Measurements from ENCODE around the gene NLGN1. TPM values are rescaled to one million over a fixed set of nuclear protein-coding genes. Genes with fewer than 3 reads are reported as not detected.
"Not testable (repeated sequence)": the region's sequence is repeated elsewhere in the genome, so short reads cannot be mapped to it uniquely, and the experiment has no call there.

The NLGN1 gene
- total and polyA plus RNA-seq, 5 donors: 0.48 to 2.2 (median 0.97) TPM

- H3K27ac ChIP-seq (ENCODE audit: low read length); ATAC-seq; H3K27me3 ChIP-seq (ENCODE audit: control insufficient read depth, insufficient read depth); intact Hi-C loops (cut with DNase I); H3K4me1 ChIP-seq (ENCODE audit: control insufficient read depth, insufficient read depth, low read length); H3K4me3 ChIP-seq (ENCODE audit: low read length); H3K9me3 ChIP-seq (ENCODE audit: control insufficient read depth, low read length); DNase-seq: not testable (repeated sequence)
- 64% methylated on average over 3 of the region's 3 CpGs for WGBS
Measured at GRCh38 chr3:173594881-173595280, 197.3 kb downstream of the NLGN1 start.

GRCh38 chr3:173599673-173600072 is 202.1 kb downstream of the NLGN1 start:
- ATAC-seq: no peak
- no peak overlapping the region for H3K27ac ChIP-seq (ENCODE audit: low read length)
- no peak overlapping the region for H3K4me3 ChIP-seq (ENCODE audit: low read length)
- WGBS: 64% methylated on average over 2 of the region's 2 CpGs
- H3K9me3 ChIP-seq (ENCODE audit: control insufficient read depth, low read length): no peaks in the 10 kb centered on the region
- intact Hi-C loops (cut with DNase I): no loop called here
- no peak for DNase-seq
- no peaks in the 10 kb centered on the region for H3K27me3 ChIP-seq (ENCODE audit: control insufficient read depth, insufficient read depth)
- H3K4me1 ChIP-seq (ENCODE audit: control insufficient read depth, insufficient read depth, low read length): no peaks in the 10 kb centered on the region

GRCh38 chr3:173614522-173614921 is 217.0 kb downstream of the NLGN1 start:
- H3K27me3 ChIP-seq (ENCODE audit: control insufficient read depth, insufficient read depth): no peaks in the 10 kb centered on the region
- intact Hi-C loops (cut with DNase I): no loop called here
- DNase-seq: no peak
- no peaks in the 10 kb centered on the region for H3K4me1 ChIP-seq (ENCODE audit: control insufficient read depth, insufficient read depth, low read length)
- no peak for ATAC-seq
- no peak overlapping the region for H3K4me3 ChIP-seq (ENCODE audit: low read length)
- H3K9me3 ChIP-seq (ENCODE audit: control insufficient read depth, low read length): no peaks in the 10 kb centered on the region
- H3K27ac ChIP-seq (ENCODE audit: low read length): no peak overlapping the region

- no peak for DNase-seq
- H3K4me3 ChIP-seq (ENCODE audit: low read length): no peak overlapping the region
- H3K9me3 ChIP-seq (ENCODE audit: control insufficient read depth, low read length): no peaks in the 10 kb centered on the region
- H3K27ac ChIP-seq (ENCODE audit: low read length): no peak overlapping the region
- no peaks in the 10 kb centered on the region for H3K4me1 ChIP-seq (ENCODE audit: control insufficient read depth, insufficient read depth, low read length)
- ATAC-seq: no peak
- intact Hi-C loops (cut with DNase I): no loop called here
- no peaks in the 10 kb centered on the region for H3K27me3 ChIP-seq (ENCODE audit: control insufficient read depth, insufficient read depth)
Measured at GRCh38 chr3:173615661-173616060, 218.1 kb downstream of the NLGN1 start.

- ATAC-seq (peak; percentile 39 to 75), DNase-seq (peak; percentile 22 to 60 (median 47))
- WGBS: 52% methylated on average over 5 of the region's 5 CpGs
- H3K27me3 ChIP-seq (ENCODE audit: control insufficient read depth, insufficient read depth): no peaks in the 10 kb centered on the region
- H3K4me3 ChIP-seq (ENCODE audit: low read length): no peak overlapping the region
- intact Hi-C loops (cut with DNase I): no loop called here
- no peaks in the 10 kb centered on the region for H3K9me3 ChIP-seq (ENCODE audit: control insufficient read depth, low read length)
- no peak overlapping the region for H3K27ac ChIP-seq (ENCODE audit: low read length)
- no peaks in the 10 kb centered on the region for H3K4me1 ChIP-seq (ENCODE audit: control insufficient read depth, insufficient read depth, low read length)
Measured at GRCh38 chr3:173617490-173617889, 219.9 kb downstream of the NLGN1 start.

- DNase-seq (no peak), ATAC-seq (no peak)
- Histone ChIP-seq H3K4me1 (ENCODE audit: control insufficient read depth, insufficient read depth, low read length) (no peaks in the 10 kb centered on the region), H3K27me3 (ENCODE audit: control insufficient read depth, insufficient read depth) (no peaks in the 10 kb centered on the region), H3K27ac (ENCODE audit: low read length) (no peak overlapping the region), H3K9me3 (ENCODE audit: control insufficient read depth, low read length) (no peaks in the 10 kb centered on the region), H3K4me3 (ENCODE audit: low read length) (no peak overlapping the region)
- WGBS: 83% methylated on average over 4 of the region's 4 CpGs
- intact Hi-C loops (cut with DNase I): no loop called here
Measured at GRCh38 chr3:173618148-173618547, 220.6 kb downstream of the NLGN1 start.

GRCh38 chr3:173618703-173619102 is 221.2 kb downstream of the NLGN1 start:
- Histone ChIP-seq H3K27ac (ENCODE audit: low read length) (no peak overlapping the region), H3K9me3 (ENCODE audit: control insufficient read depth, low read length) (no peaks in the 10 kb centered on the region), H3K4me1 (ENCODE audit: control insufficient read depth, insufficient read depth, low read length) (no peaks in the 10 kb centered on the region), H3K27me3 (ENCODE audit: control insufficient read depth, insufficient read depth) (no peaks in the 10 kb centered on the region), H3K4me3 (ENCODE audit: low read length) (no peak overlapping the region)
- intact Hi-C loops (cut with DNase I): no loop called here
- DNase-seq (peak in 1 of 3 donors; percentile 26), ATAC-seq (peak; percentile 67 to 88)
- WGBS: 42% methylated on average over 4 of the region's 4 CpGs

GRCh38 chr3:173622166-173622565 is 224.6 kb downstream of the NLGN1 start:
- intact Hi-C loops (cut with DNase I): no loop called here
- Histone ChIP-seq H3K4me3 (ENCODE audit: low read length) (no peak overlapping the region), H3K27me3 (ENCODE audit: control insufficient read depth, insufficient read depth) (no peaks in the 10 kb centered on the region), H3K27ac (ENCODE audit: low read length) (no peak overlapping the region), H3K9me3 (ENCODE audit: control insufficient read depth, low read length) (no peaks in the 10 kb centered on the region), H3K4me1 (ENCODE audit: control insufficient read depth, insufficient read depth, low read length) (no peaks in the 10 kb centered on the region)
- no peak for ATAC-seq
- WGBS: 90% methylated on average over 1 of the region's 1 CpG
- DNase-seq: no peak

GRCh38 chr3:173624086-173624485 is 226.5 kb downstream of the NLGN1 start:
- 77% methylated on average over 3 of the region's 3 CpGs for WGBS
- intact Hi-C loops (cut with DNase I): no loop called here
- DNase-seq (no peak), ATAC-seq (no peak)
- H3K9me3 ChIP-seq (ENCODE audit: control insufficient read depth, low read length): no peaks in the 10 kb centered on the region
- H3K4me3 ChIP-seq (ENCODE audit: low read length): no peak overlapping the region
- H3K27ac ChIP-seq (ENCODE audit: low read length): no peak overlapping the region
- H3K27me3 ChIP-seq (ENCODE audit: control insufficient read depth, insufficient read depth): no peaks in the 10 kb centered on the region
- no peaks in the 10 kb centered on the region for H3K4me1 ChIP-seq (ENCODE audit: control insufficient read depth, insufficient read depth, low read length)

GRCh38 chr3:173630849-173631248 is 233.3 kb downstream of the NLGN1 start:
- no peaks in the 10 kb centered on the region for H3K9me3 ChIP-seq (ENCODE audit: control insufficient read depth, low read length)
- no peak for DNase-seq
- WGBS: 96% methylated on average over 2 of the region's 2 CpGs
- H3K27ac ChIP-seq (ENCODE audit: low read length): no peak overlapping the region
- no peaks in the 10 kb centered on the region for H3K4me1 ChIP-seq (ENCODE audit: control insufficient read depth, insufficient read depth, low read length)
- no peak for ATAC-seq
- H3K4me3 ChIP-seq (ENCODE audit: low read length): no peak overlapping the region
- no peaks in the 10 kb centered on the region for H3K27me3 ChIP-seq (ENCODE audit: control insufficient read depth, insufficient read depth)
- intact Hi-C loops (cut with DNase I): no loop called here

- Histone ChIP-seq H3K4me1 (ENCODE audit: control insufficient read depth, insufficient read depth, low read length) (no peaks in the 10 kb centered on the region), H3K9me3 (ENCODE audit: control insufficient read depth, low read length) (no peaks in the 10 kb centered on the region), H3K27ac (ENCODE audit: low read length) (no peak overlapping the region), H3K4me3 (ENCODE audit: low read length) (no peak overlapping the region), H3K27me3 (ENCODE audit: control insufficient read depth, insufficient read depth) (no peaks in the 10 kb centered on the region)
- DNase-seq (no peak), ATAC-seq (no peak)
- intact Hi-C loops (cut with DNase I): no loop called here
Measured at GRCh38 chr3:173632945-173633344, 235.4 kb downstream of the NLGN1 start.

GRCh38 chr3:173635826-173636225 is 238.3 kb downstream of the NLGN1 start:
- 73% methylated on average over 6 of the region's 6 CpGs for WGBS
- ATAC-seq (no peak), DNase-seq (no peak)
- intact Hi-C loops (cut with DNase I): no loop called here
- Histone ChIP-seq H3K27ac (ENCODE audit: low read length) (no peak overlapping the region), H3K9me3 (ENCODE audit: control insufficient read depth, low read length) (no peaks in the 10 kb centered on the region), H3K4me3 (ENCODE audit: low read length) (no peak overlapping the region), H3K27me3 (ENCODE audit: control insufficient read depth, insufficient read depth) (no peaks in the 10 kb centered on the region), H3K4me1 (ENCODE audit: control insufficient read depth, insufficient read depth, low read length) (no peaks in the 10 kb centered on the region)

Measured in right cardiac atrium (tissue), 5 donors.